K562 (cell line): ENCODE results near the gene NOVA1. TPM values are rescaled to one million over a fixed set of nuclear protein-coding genes. Genes with fewer than 3 reads are reported as not detected.

ENCODE experiments used
- BRCA1 ChIP-seq, 2 experiments: fragments of 450-650 bp in 1 of 2; sonication (generic) in 1 of 2; formaldehyde crosslinking in 1 of 2; IDR thresholded peaks; 2 replicates each; pipeline versions ENCODE4 v1.5.0 to v1.6.1; 2017 to 2020; ENCODE audit warnings: mild to moderate bottlenecking in 1 of 2, missing genetic modification reagents in 1 of 2
- HCFC1 ChIP-seq: IDR thresholded peaks from 2 replicates; pipeline ENCODE4 v1.6.1; 2012; ENCODE audit warnings: low read depth, low read length, improper control_type of control experiment
- NR2F6 ChIP-seq: fragments of 450-650 bp; formaldehyde crosslinking; IDR thresholded peaks from 2 replicates; pipeline ENCODE4 v1.4.0; 2020; ENCODE audit warnings: mild to moderate bottlenecking
- SMAD4 ChIP-seq: fragments of 250-450 bp; sonication (Bioruptor Pico); conservative IDR thresholded peaks from 2 replicates; pipeline ENCODE4 v1.8.0; 2021; ENCODE audit warnings: inconsistent platforms, mild to moderate bottlenecking, moderate library complexity
- ZFP1 ChIP-seq: fragments of 450-650 bp; formaldehyde crosslinking; IDR thresholded peaks from 2 replicates; pipeline ENCODE4 v1.4.0; 2020; ENCODE audit warnings: mild to moderate bottlenecking, mixed read lengths
- ZNF146 ChIP-seq: IDR thresholded peaks from one replicate; pipeline ENCODE4 v1.6.1; 2018; ENCODE audit warnings: missing compliant biosample characterization; ENCODE audit not compliant: unreplicated experiment
- ZNF282 ChIP-seq: sonication (generic); formaldehyde crosslinking; IDR thresholded peaks from 2 replicates; pipeline ENCODE4 v1.8.1; 2023; ENCODE audit warnings: missing genetic modification reagents
- ZNF316 ChIP-seq: fragments of 450-650 bp; IDR thresholded peaks from 2 replicates; pipeline ENCODE4 v1.6.1; 2016
- polyA plus RNA-seq, 8 experiments: library from polyadenylated mRNA; depleted of rRNA in 4 of 8; stranded (reverse) in 5 of 8; unstranded in 3 of 8; fragments of >200 nt; fragmentation: Nextera tagmentation in 2 of 8; fragmentation: Illumina TruSeq in 1 of 8; extraction: Ambion mirVana in 2 of 8; extraction: Trizol in 1 of 8; gene quantifications; 2 replicates each; pipeline versions ENCODE4 v1.2.1 to v1.2.3, GENCODE V29; 2011 to 2014; ENCODE audit warnings: inconsistent platforms in 1 of 8, missing spikeins in 1 of 8
- total RNA-seq, 7 experiments: library from RNA; depleted of rRNA in 6 of 7; stranded (reverse); fragments of >200 nt in 6 of 7; fragmentation: Illumina TruSeq in 2 of 7; extraction: Trizol in 2 of 7; gene quantifications; 2 replicates each; pipeline versions ENCODE4 v1.2.1 to v1.2.3, GENCODE V29; 2011 to 2021; ENCODE audit warnings: low replicate concordance in 1 of 7
- TF ChIP-seq, protein P1 (sequence below), 2 experiments: fragments of 450-650 bp; formaldehyde crosslinking in 1 of 2; IDR thresholded peaks; 2 replicates each; pipeline versions ENCODE4 v1.4.0 to v1.6.1; 2014 to 2020; ENCODE audit warnings: mild to moderate bottlenecking in 2 of 2, borderline replicate concordance in 1 of 2, low read depth in 1 of 2
- TF ChIP-seq, protein P2 (sequence below): fragments of 450-650 bp; IDR thresholded peaks from 2 replicates; pipeline ENCODE4 v1.6.1; 2016; ENCODE audit warnings: low read depth, mild to moderate bottlenecking, moderate library complexity
- TF ChIP-seq, protein P3 (sequence below): conservative IDR thresholded peaks from 2 replicates; pipeline ENCODE4 v1.6.1; 2011; ENCODE audit warnings: low read depth, mild to moderate bottlenecking, low read length; ENCODE audit not compliant: control insufficient read depth

NOVA1 gene
- total and polyA plus RNA-seq, 9 of the 15 experiments (the other 6 are each of a cell fraction or from before 2014, with no cell fraction given): 0.01 TPM; not detected in 8

DNA sequence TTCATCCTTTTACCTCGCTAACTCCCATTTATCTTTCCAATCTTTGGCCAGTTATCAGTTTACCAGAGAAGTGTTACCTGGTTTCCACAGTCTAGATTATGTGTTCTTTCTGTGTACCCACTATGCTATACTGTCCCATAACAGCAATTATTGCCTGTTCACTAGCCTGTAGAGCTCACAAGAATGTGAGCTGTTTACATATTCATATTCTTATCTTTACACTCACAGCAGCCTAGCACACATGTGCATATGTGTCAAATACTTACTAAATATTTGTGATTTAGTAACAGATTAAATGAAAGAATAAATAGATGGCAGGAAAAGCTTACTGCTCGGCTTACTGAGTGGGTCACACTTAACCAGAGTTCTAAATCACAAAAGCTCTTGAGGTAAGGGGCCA, 97.8 kb downstream of the NOVA1 start (continued):
- TF ChIP-seq, protein P1, sequence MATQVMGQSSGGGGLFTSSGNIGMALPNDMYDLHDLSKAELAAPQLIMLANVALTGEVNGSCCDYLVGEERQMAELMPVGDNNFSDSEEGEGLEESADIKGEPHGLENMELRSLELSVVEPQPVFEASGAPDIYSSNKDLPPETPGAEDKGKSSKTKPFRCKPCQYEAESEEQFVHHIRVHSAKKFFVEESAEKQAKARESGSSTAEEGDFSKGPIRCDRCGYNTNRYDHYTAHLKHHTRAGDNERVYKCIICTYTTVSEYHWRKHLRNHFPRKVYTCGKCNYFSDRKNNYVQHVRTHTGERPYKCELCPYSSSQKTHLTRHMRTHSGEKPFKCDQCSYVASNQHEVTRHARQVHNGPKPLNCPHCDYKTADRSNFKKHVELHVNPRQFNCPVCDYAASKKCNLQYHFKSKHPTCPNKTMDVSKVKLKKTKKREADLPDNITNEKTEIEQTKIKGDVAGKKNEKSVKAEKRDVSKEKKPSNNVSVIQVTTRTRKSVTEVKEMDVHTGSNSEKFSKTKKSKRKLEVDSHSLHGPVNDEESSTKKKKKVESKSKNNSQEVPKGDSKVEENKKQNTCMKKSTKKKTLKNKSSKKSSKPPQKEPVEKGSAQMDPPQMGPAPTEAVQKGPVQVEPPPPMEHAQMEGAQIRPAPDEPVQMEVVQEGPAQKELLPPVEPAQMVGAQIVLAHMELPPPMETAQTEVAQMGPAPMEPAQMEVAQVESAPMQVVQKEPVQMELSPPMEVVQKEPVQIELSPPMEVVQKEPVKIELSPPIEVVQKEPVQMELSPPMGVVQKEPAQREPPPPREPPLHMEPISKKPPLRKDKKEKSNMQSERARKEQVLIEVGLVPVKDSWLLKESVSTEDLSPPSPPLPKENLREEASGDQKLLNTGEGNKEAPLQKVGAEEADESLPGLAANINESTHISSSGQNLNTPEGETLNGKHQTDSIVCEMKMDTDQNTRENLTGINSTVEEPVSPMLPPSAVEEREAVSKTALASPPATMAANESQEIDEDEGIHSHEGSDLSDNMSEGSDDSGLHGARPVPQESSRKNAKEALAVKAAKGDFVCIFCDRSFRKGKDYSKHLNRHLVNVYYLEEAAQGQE (IDR thresholded peaks at IDR 0.05; ENCODE audit: borderline replicate concordance): no peak
- TF ChIP-seq, protein P1 (CRISPR knock-in tag; IDR thresholded peaks at IDR 0.05; ENCODE audit: low read depth): no peak
- TF ChIP-seq, protein P2, sequence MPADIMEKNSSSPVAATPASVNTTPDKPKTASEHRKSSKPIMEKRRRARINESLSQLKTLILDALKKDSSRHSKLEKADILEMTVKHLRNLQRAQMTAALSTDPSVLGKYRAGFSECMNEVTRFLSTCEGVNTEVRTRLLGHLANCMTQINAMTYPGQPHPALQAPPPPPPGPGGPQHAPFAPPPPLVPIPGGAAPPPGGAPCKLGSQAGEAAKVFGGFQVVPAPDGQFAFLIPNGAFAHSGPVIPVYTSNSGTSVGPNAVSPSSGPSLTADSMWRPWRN: no peak
- no peak for TF ChIP-seq SMAD4 (CRISPR knock-in tag)
- TF ChIP-seq ZNF282 (CRISPR knock-in tag): no peak
- no peak for TF ChIP-seq ZNF316
- no peak for TF ChIP-seq ZFP1 (CRISPR knock-in tag)
- TF ChIP-seq BRCA1 (IDR thresholded peaks at IDR 0.05): no peak
- no peak for TF ChIP-seq BRCA1 (CRISPR knock-in tag; IDR thresholded peaks at IDR 0.05)
- no peak for TF ChIP-seq HCFC1
- TF ChIP-seq NR2F6 (CRISPR knock-in tag): no peak
- TF ChIP-seq ZNF146 (CRISPR knock-in tag): no peak
- TF ChIP-seq, protein P3, sequence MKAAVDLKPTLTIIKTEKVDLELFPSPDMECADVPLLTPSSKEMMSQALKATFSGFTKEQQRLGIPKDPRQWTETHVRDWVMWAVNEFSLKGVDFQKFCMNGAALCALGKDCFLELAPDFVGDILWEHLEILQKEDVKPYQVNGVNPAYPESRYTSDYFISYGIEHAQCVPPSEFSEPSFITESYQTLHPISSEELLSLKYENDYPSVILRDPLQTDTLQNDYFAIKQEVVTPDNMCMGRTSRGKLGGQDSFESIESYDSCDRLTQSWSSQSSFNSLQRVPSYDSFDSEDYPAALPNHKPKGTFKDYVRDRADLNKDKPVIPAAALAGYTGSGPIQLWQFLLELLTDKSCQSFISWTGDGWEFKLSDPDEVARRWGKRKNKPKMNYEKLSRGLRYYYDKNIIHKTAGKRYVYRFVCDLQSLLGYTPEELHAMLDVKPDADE: no peak
